GM18870 (cell line): ENCODE results near the gene SGMS2.
A peak's percentile ranks its signal among the peaks of the same experiment; 100 is the strongest.
"Not testable (repeated sequence)": the region's sequence is repeated elsewhere in the genome, so short reads cannot be mapped to it uniquely, and the experiment has no call there.

Experiments
- ATAC-seq: cut with Tn5 transposase; IDR thresholded peaks from one replicate; pipeline ENCODE4 v1.9.1; 2021; ENCODE audit warnings: moderate library complexity; ENCODE audit not compliant: unreplicated experiment

The SGMS2 gene

GRCh38 chr4:107906458-107907100 lies 81.8 kb downstream of the SGMS2 start:
- no peak for ATAC-seq

DNA sequence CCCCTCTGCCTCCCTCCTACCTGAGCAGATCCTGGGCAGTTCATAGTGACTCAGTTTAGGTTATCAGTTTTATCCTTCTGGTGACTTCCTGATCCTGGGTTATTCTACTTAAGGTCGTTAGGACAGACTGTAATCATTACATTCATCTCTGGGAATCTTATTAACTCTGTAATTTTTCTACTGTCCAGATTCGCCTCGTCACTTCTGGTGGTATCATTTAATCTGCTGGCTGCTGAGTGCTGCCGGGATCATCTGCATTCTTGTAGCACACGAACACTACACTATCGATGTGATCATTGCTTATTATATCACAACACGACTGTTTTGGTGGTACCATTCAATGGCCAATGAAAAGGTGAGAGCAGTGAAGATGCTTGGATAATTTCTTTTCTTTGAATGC lies 83.6 kb downstream of the SGMS2 start:
- ATAC-seq, result no peak

- ATAC-seq, result peak; percentile 90
Observed at GRCh38 chr4:107913283-107913899, 88.7 kb downstream of the SGMS2 start.

DNA sequence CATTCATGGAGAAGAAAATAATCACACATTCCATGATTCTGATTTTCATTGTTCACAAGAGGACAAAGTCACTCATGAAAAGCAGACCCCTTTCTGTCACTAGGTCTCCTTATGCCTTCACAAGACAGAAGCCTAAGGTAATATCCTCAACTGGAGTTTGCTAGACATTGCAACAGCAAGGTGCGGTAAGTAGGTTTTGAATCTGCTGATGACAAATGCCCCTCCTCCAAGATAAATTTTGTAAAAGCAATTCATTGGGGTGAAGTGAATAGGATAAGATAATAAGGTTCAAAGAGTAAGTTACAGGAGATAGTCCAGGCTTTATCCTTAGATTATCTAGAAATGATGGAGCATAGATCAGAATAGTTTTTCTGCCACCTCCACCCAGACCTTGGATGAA lies 90.5 kb downstream of the SGMS2 start:
- no peak for ATAC-seq

- no peak for ATAC-seq
Observed at GRCh38 chr4:107916623-107917022, 91.9 kb downstream of the SGMS2 start.

DNA sequence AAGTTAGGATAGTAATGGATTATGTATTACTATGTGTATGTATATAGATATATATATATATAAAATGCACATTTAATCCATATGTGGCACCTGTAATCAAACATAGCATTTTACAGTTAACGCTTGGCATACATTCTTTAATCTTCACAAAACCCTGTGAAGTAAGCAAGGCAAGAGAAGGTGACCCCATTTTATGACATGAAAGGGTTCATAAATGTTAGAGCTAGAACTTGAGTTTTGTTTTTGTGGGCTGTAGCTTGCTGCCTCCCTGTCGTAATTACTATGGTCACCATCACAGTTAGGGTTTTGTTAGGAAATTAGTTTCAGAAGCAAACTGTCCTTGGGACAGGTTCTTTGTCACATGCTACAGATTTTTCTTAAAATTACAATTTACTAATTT lies 92.8 kb downstream of the SGMS2 start:
- no peak for ATAC-seq

GRCh38 chr4:107922486-107923473 lies 98.0 kb downstream of the SGMS2 start:
- ATAC-seq, result no peak

DNA sequence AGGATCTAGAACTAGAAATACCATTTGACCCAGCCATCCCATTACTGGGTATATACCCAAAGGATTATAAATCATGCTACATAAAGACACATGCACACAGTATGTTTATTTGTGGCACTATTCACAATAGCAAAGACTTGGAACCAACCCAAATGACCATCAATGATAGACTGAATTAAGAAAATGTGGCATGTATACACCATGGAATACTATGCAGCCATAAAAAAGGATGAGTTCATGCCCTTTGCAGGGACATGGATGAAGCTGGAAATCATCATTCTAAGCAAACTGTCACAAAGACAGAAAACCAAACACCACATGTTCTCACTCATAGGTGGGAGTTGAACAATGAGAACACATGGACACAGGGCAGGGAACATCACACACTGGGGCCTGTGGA lies 101.0 kb downstream of the SGMS2 start:
- ATAC-seq, result not testable (repeated sequence)

- not testable (repeated sequence) for ATAC-seq
Observed at GRCh38 chr4:107926875-107927274, 102.1 kb downstream of the SGMS2 start.

DNA sequence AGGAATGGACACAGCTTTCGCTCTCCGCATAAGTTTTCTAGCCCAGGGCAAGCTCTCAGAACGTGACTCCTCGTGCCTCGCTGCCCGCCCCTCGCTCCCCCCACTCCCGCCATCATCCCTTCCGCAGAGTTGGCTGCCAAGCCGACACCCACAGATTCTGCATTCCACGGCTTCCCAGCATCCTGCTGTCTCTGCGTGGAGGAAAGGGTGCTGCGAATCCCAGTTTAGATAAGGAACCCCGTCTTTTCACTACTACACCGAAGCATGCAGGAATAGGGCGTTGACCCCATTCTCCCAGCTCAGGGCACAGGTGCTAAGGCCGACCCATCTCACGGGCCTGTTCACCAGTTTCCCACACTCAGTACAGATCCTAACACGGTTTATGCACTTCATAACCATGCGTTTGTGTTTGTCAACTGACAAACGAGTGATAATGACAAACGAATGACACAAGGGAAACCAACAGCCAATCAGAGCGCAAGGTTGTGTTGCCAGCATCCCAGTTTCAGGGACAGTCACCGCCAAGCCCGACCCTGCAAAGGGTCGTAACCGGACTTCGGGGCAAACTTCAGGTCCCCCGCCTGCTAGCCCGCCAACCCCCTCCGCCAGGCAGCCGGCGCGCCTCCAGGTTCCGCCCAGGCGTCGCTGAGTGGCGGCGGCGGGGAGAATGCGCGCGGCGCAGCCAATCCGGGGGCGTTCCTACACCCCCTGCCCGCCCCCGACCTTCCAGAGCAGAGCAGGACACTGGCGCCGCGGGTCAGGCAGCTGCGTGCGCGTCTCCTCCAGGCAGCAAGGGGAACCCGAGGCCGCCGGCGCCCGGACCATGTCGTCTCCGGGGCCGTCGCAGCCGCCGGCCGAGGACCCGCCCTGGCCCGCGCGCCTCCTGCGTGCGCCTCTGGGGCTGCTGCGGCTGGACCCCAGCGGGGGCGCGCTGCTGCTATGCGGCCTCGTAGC lies 106.4 kb downstream of the SGMS2 start, which contains the start of gene CYP2U1:
TSS of gene CYP2U1 (plus strand) at position 729 of the 954 bp plus-strand sequence. CDS start at position 824, 95 bp downstream.
- ATAC-seq, result peak; percentile 85

- ATAC-seq, result no peak
Observed at GRCh38 chr4:107931775-107932321, 107.1 kb downstream of the SGMS2 start.

- no peak for ATAC-seq
Observed at GRCh38 chr4:107935246-107935645, 110.5 kb downstream of the SGMS2 start.

- ATAC-seq, result peak; percentile 47
Observed at GRCh38 chr4:107937040-107937439, 112.3 kb downstream of the SGMS2 start.

- no peak for ATAC-seq
Observed at GRCh38 chr4:107939307-107939706, 114.6 kb downstream of the SGMS2 start.

DNA sequence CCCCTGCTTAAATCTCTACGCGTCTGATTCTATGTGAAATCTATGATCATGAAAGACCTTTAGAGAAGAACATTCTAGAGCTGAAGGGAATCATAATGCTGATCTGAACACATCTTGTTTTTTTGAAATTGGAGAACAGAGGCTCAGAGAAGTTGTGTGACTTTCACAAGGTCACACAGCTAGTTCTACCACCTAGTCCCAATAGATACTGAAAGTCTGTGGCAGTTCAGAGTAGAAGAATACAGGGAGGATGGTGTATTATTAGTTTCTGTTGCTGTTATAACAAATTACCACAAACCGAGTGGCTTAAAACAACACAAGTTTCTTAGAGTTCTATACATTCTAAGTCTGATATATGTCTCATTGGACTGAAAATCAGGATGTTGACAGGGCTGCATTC lies 121.1 kb downstream of the SGMS2 start:
- no peak for ATAC-seq

GRCh38 chr4:107950746-107951540 lies 126.2 kb downstream of the SGMS2 start:
- ATAC-seq, result no peak

DNA sequence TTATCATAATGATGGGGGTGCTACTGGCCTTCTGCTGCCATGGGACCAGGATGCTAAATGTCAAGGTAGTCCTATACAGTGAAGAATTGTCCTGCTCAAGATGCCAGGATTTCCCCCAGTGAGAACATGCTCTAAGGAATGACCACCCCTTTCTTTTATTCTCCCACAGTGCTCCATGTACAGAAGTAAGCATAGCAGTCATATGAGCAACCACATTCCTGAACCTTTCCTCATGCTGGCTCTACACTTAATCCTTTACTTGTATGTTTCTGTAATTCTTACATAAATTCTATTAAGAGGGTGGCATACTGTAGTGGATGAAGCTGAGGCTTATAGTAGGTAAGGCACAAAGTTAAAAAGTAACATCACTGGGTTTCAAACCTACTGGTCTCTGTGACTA lies 126.8 kb downstream of the SGMS2 start:
- ATAC-seq, result no peak

GRCh38 chr4:107956011-107956410 lies 131.3 kb downstream of the SGMS2 start:
- ATAC-seq, result no peak
